NCI-H2081 treated with DMSO at 0.1 percent for 48 hours (cell line): ENCODE results near the gene OR2T3.
"Not testable (repeated sequence)": the region's sequence is repeated elsewhere in the genome, so short reads cannot be mapped to it uniquely, and the experiment has no call there.

Experiments
- DNase-seq: peaks from one replicate; lab custom pipeline; 2025; lab: John Stamatoyannopoulos, UW

Gene OR2T3

GRCh38 chr1:248473051-248473450, at the start of gene OR2T3:
Gene OR2T3 (plus strand): TSS chr1:248473351. CDS start chr1:248473351, 0 bp downstream.
- not testable (repeated sequence) for DNase-seq

- not testable (repeated sequence) for DNase-seq
Observed at GRCh38 chr1:248427526-248428191, 45.5 kb upstream of the OR2T3 start.

- DNase-seq, result not testable (repeated sequence)
Observed at GRCh38 chr1:248428192-248428533, 45.0 kb upstream of the OR2T3 start.

- not testable (repeated sequence) for DNase-seq
Observed at GRCh38 chr1:248431683-248432082, 41.5 kb upstream of the OR2T3 start.

GRCh38 chr1:248432201-248432600, 41.0 kb upstream of the OR2T3 start:
- DNase-seq, result not testable (repeated sequence)

GRCh38 chr1:248433811-248434415, 39.2 kb upstream of the OR2T3 start:
- not testable (repeated sequence) for DNase-seq

GRCh38 chr1:248434913-248435312, 38.2 kb upstream of the OR2T3 start:
- not testable (repeated sequence) for DNase-seq

GRCh38 chr1:248436303-248436702, 36.8 kb upstream of the OR2T3 start:
- DNase-seq, result not testable (repeated sequence)

GRCh38 chr1:248438668-248439067, 34.5 kb upstream of the OR2T3 start:
- DNase-seq, result not testable (repeated sequence)

- DNase-seq, result not testable (repeated sequence)
Observed at GRCh38 chr1:248439283-248439682, 33.9 kb upstream of the OR2T3 start.

- DNase-seq, result not testable (repeated sequence)
Observed at GRCh38 chr1:248442500-248443277, 30.5 kb upstream of the OR2T3 start.

- DNase-seq, result not testable (repeated sequence)
Observed at GRCh38 chr1:248444603-248445002, 28.5 kb upstream of the OR2T3 start.

GRCh38 chr1:248445399-248445798, 27.8 kb upstream of the OR2T3 start, which contains the start of gene OR2T2:
Gene OR2T2 (plus strand): TSS chr1:248445637. CDS start chr1:248452798, 7,161 bp downstream.
- DNase-seq, result not testable (repeated sequence)

GRCh38 chr1:248448409-248449074, 24.6 kb upstream of the OR2T3 start:
- DNase-seq, result not testable (repeated sequence)

- not testable (repeated sequence) for DNase-seq
Observed at GRCh38 chr1:248449821-248450465, 23.2 kb upstream of the OR2T3 start.

GRCh38 chr1:248450466-248451145, 22.5 kb upstream of the OR2T3 start:
- not testable (repeated sequence) for DNase-seq

- not testable (repeated sequence) for DNase-seq
Observed at GRCh38 chr1:248453619-248454018, 19.5 kb upstream of the OR2T3 start.

GRCh38 chr1:248455045-248455444, 18.1 kb upstream of the OR2T3 start:
- DNase-seq, result not testable (repeated sequence)

GRCh38 chr1:248456635-248457034, 16.5 kb upstream of the OR2T3 start:
- not testable (repeated sequence) for DNase-seq

GRCh38 chr1:248459117-248459516, 14.0 kb upstream of the OR2T3 start:
- not testable (repeated sequence) for DNase-seq

GRCh38 chr1:248471154-248471553, 2.0 kb upstream of the OR2T3 start:
- no peak for DNase-seq
